K562 (cell line): ENCODE measurements around the gene LRRC8A. TPM values are rescaled to one million over a fixed set of nuclear protein-coding genes. Genes with fewer than 3 reads are reported as not detected.
A peak's percentile ranks its signal among the peaks of the same experiment; 100 is the strongest.

Source experiments
- CBX8 ChIP-seq: fragments of 200-600 bp; sonication (generic); IDR thresholded peaks from 2 replicates; pipeline ENCODE4 v1.6.1; 2012; ENCODE audit warnings: borderline replicate concordance, mixed run types, low read depth, mild to moderate bottlenecking, moderate library complexity, mixed read lengths, low read length, control low read depth, inconsistent platforms; ENCODE audit not compliant: poor library complexity, severe bottlenecking; ENCODE audit errors: extremely low read depth
- CTBP1 ChIP-seq: fragments of 450-650 bp; IDR thresholded peaks from 2 replicates; pipeline ENCODE4 v1.6.1; 2016; ENCODE audit warnings: borderline replicate concordance
- E2F3 ChIP-seq: fragments of 250-450 bp; sonication (Bioruptor Pico); IDR thresholded peaks from 2 replicates; pipeline ENCODE4 v1.4.0; 2020; ENCODE audit warnings: mild to moderate bottlenecking
- ESRRA ChIP-seq: fragments of 450-650 bp; IDR thresholded peaks from 2 replicates; pipeline ENCODE4 v1.6.1; 2014; ENCODE audit warnings: low read depth, mild to moderate bottlenecking, moderate library complexity, borderline replicate concordance
- EWSR1 ChIP-seq: fragments of 450-650 bp; IDR thresholded peaks from 2 replicates; pipeline ENCODE4 v1.6.1; 2018; ENCODE audit warnings: borderline replicate concordance, mild to moderate bottlenecking, low read depth, moderate library complexity; ENCODE audit not compliant: partially characterized antibody
- FOXA1 ChIP-seq: fragments of 450-650 bp; IDR thresholded peaks from 2 replicates; pipeline ENCODE4 v1.6.1; 2016; ENCODE audit warnings: mild to moderate bottlenecking, borderline replicate concordance
- FOXA3 ChIP-seq, 2 experiments: fragments of 450-650 bp in 1 of 2; sonication (generic) in 1 of 2; formaldehyde crosslinking; IDR thresholded peaks in 1 of 2; conservative IDR thresholded peaks in 1 of 2; 2 replicates each; pipeline versions ENCODE4 v1.4.0 to v1.8.0; 2020 to 2022; ENCODE audit warnings: mild to moderate bottlenecking in 2 of 2, missing genetic modification reagents in 1 of 2
- HES1 ChIP-seq: fragments of 450-650 bp; IDR thresholded peaks from 2 replicates; pipeline ENCODE4 v1.6.1; 2016; ENCODE audit warnings: low read depth, mild to moderate bottlenecking, moderate library complexity
- IFI16 ChIP-seq: fragments of 250-450 bp; sonication (Bioruptor Pico); IDR thresholded peaks from 2 replicates; pipeline ENCODE4 v2.1.2; 2022; ENCODE audit warnings: mild to moderate bottlenecking, inconsistent platforms
- KAT8 ChIP-seq: fragments of 450-650 bp; IDR thresholded peaks from 2 replicates; pipeline ENCODE4 v1.6.1; 2016; ENCODE audit warnings: low read depth, mild to moderate bottlenecking
- KHSRP ChIP-seq: fragments of 450-650 bp; IDR thresholded peaks from 2 replicates; pipeline ENCODE4 v1.6.1; 2017
- MCM5 ChIP-seq: fragments of 450-650 bp; IDR thresholded peaks from 2 replicates; pipeline ENCODE4 v1.6.1; 2016; ENCODE audit warnings: low read depth
- MCM7 ChIP-seq, 2 experiments: fragments of 450-650 bp; IDR thresholded peaks; 2 replicates each; pipeline ENCODE4 v1.6.1; 2016 to 2018
- MYBL2 ChIP-seq, 2 experiments: fragments of 450-650 bp in 1 of 2; sonication (generic) in 1 of 2; formaldehyde crosslinking in 1 of 2; IDR thresholded peaks; 2 replicates each; pipeline versions ENCODE4 v1.6.1 to v1.8.1; 2017 to 2022; ENCODE audit warnings: borderline replicate concordance in 1 of 2, inconsistent platforms in 1 of 2, low read depth in 1 of 2, mild to moderate bottlenecking in 1 of 2, missing genetic modification reagents in 1 of 2, moderate library complexity in 1 of 2
- NFRKB ChIP-seq: fragments of 450-650 bp; IDR thresholded peaks from 2 replicates; pipeline ENCODE4 v1.6.1; 2016; ENCODE audit warnings: low read depth
- PHTF2 ChIP-seq: fragments of 250-450 bp; sonication (Bioruptor Pico); IDR thresholded peaks from 2 replicates; pipeline ENCODE4 v1.5.0; 2021; ENCODE audit warnings: mild to moderate bottlenecking
- POLR2A ChIP-seq: fragments of 450-650 bp; conservative IDR thresholded peaks from 2 replicates; pipeline ENCODE4 v1.6.1; 2016
- POLR2H ChIP-seq: IDR thresholded peaks from 2 replicates; pipeline ENCODE4 v1.6.1; 2016; ENCODE audit warnings: missing genetic modification characterization, low read depth, mild to moderate bottlenecking, control low read depth, missing compliant biosample characterization, moderate library complexity
- SMAD1 ChIP-seq: fragments of 150-350 bp; IDR thresholded peaks from 2 replicates; pipeline ENCODE4 v1.6.1; 2014; ENCODE audit warnings: low read length, low read depth; ENCODE audit not compliant: partially characterized antibody
- SNAPC5 ChIP-seq: fragments of 250-450 bp; sonication (Bioruptor Pico); IDR thresholded peaks from 2 replicates; pipeline ENCODE4 v1.8.0; 2021; ENCODE audit warnings: moderate library complexity, mild to moderate bottlenecking, inconsistent platforms
- SNIP1 ChIP-seq: fragments of 450-650 bp; IDR thresholded peaks from 2 replicates; pipeline ENCODE4 v1.7.1; 2017; ENCODE audit warnings: low read depth, mild to moderate bottlenecking
- SRSF1 ChIP-seq: fragments of 200-400 bp; formaldehyde crosslinking; IDR thresholded peaks from 2 replicates; pipeline ENCODE4 v1.6.1; 2017; ENCODE audit warnings: mild to moderate bottlenecking, low read depth, low read length, moderate library complexity
- TFAM ChIP-seq: fragments of 250-450 bp; sonication (Bioruptor Pico); conservative IDR thresholded peaks from 2 replicates; pipeline ENCODE4 v1.5.0; 2021; ENCODE audit warnings: mild to moderate bottlenecking, moderate library complexity
- TRIM24 ChIP-seq, 2 experiments: fragments of 450-650 bp; IDR thresholded peaks; 2 replicates each; pipeline ENCODE4 v1.6.1; 2016
- XRCC3 ChIP-seq: fragments of 450-650 bp; IDR thresholded peaks from 2 replicates; pipeline ENCODE4 v1.6.1; 2017; ENCODE audit warnings: mild to moderate bottlenecking, moderate library complexity
- YY1 ChIP-seq, 3 experiments: IDR thresholded peaks; 2 replicates each; pipeline ENCODE4 v1.6.1; 2011; ENCODE audit warnings: low read length in 2 of 3, mild to moderate bottlenecking in 2 of 3, moderate library complexity in 2 of 3, borderline replicate concordance in 1 of 3, control low read depth in 1 of 3, low read depth in 1 of 3; ENCODE audit not compliant: insufficient read depth in 3 of 3, insufficient replicate concordance in 2 of 3, control insufficient read depth in 1 of 3, insufficient read length in 1 of 3; ENCODE audit errors: extremely low read depth in 1 of 3
- ZFP30 ChIP-seq: fragments of 250-450 bp; sonication (Bioruptor Pico); IDR thresholded peaks from 2 replicates; pipeline ENCODE4 v1.8.0; 2022; ENCODE audit warnings: moderate library complexity, mild to moderate bottlenecking, inconsistent platforms, borderline replicate concordance
- ZFP36 ChIP-seq: fragments of 150-350 bp; IDR thresholded peaks from 2 replicates; pipeline ENCODE4 v1.6.1; 2018; ENCODE audit warnings: low read length, low read depth; ENCODE audit not compliant: partially characterized antibody
- ZNF584 ChIP-seq: fragments of 200-800 bp; sonication (Bioruptor generic); IDR thresholded peaks from 2 replicates; pipeline ENCODE4 v1.6.1; 2016; ENCODE audit warnings: low read depth, mild to moderate bottlenecking, missing genetic modification characterization, missing compliant biosample characterization
- ZNF668 ChIP-seq: fragments of 250-450 bp; sonication (Bioruptor Pico); IDR thresholded peaks from 2 replicates; pipeline ENCODE4 v1.8.0; 2022; ENCODE audit warnings: mild to moderate bottlenecking, inconsistent platforms
- polyA plus RNA-seq, 8 experiments: library from polyadenylated mRNA; depleted of rRNA in 4 of 8; stranded (reverse) in 5 of 8; unstranded in 3 of 8; fragments of >200 nt; fragmentation: Nextera tagmentation in 2 of 8; fragmentation: Illumina TruSeq in 1 of 8; extraction: Ambion mirVana in 2 of 8; extraction: Trizol in 1 of 8; gene quantifications; 2 replicates each; pipeline versions ENCODE4 v1.2.1 to v1.2.3, GENCODE V29; 2011 to 2014; ENCODE audit warnings: inconsistent platforms in 1 of 8, missing spikeins in 1 of 8
- total RNA-seq, 7 experiments: library from RNA; depleted of rRNA in 6 of 7; stranded (reverse); fragments of >200 nt in 6 of 7; fragmentation: Illumina TruSeq in 2 of 7; extraction: Trizol in 2 of 7; gene quantifications; 2 replicates each; pipeline versions ENCODE4 v1.2.1 to v1.2.3, GENCODE V29; 2011 to 2021; ENCODE audit warnings: low replicate concordance in 1 of 7

LRRC8A gene
- total and polyA plus RNA-seq, 9 of the 15 experiments (the other 6 are each of a cell fraction or from before 2014, with no cell fraction given): 2.9 to 24.7 (median 8.9) TPM

- TF ChIP-seq TFAM (CRISPR knock-in tag) (no peak), SRSF1 (no peak; the same call in 1 of the 2 replicates), SMAD1 (peak; percentile 40), ZFP30 (CRISPR knock-in tag) (no peak), ZNF584 (CRISPR knock-in tag) (no peak), FOXA3 (CRISPR knock-in tag; conservative IDR thresholded peaks at IDR 0.05 in 1 of 2, IDR thresholded peaks at IDR 0.05 in 1 of 2) (no peak), HES1 (no peak), TRIM24 (IDR thresholded peaks at IDR 0.05) (no peak), IFI16 (CRISPR knock-in tag) (no peak), EWSR1 (no peak), ESRRA (peak; percentile 3; the same call in 1 of the 2 replicates), YY1 (IDR thresholded peaks at IDR 0.05; ENCODE audit: borderline replicate concordance in 1 of 3, control insufficient read depth in 1 of 3, extremely low read depth in 1 of 3, insufficient read depth in 3 of 3, insufficient read length in 1 of 3, insufficient replicate concordance in 2 of 3, low read depth in 1 of 3, low read length in 2 of 3) (peak; percentile 92 to 98 (median 97)), XRCC3 (no peak), PHTF2 (CRISPR knock-in tag) (no peak), KAT8 (no peak), POLR2H (tag) (peak; percentile 84), KHSRP (no peak; the same call in 1 of the 2 replicates), CTBP1 (peak; percentile 82), MCM7 (IDR thresholded peaks at IDR 0.05) (no peak), MYBL2 (IDR thresholded peaks at IDR 0.05; ENCODE audit: low read depth) (no peak), MYBL2 (CRISPR knock-in tag; IDR thresholded peaks at IDR 0.05; ENCODE audit: borderline replicate concordance) (no peak), MCM5 (no peak), E2F3 (peak; percentile 62; the same call in 1 of the 2 replicates), CBX8 (no peak), ZNF668 (CRISPR knock-in tag) (no peak), SNAPC5 (CRISPR knock-in tag) (no peak), FOXA1 (no peak), NFRKB (peak; percentile 78), POLR2A (peak; percentile 97), ZFP36 (no peak), SNIP1 (no peak)
Observed at GRCh38 chr9:128947527-128948301, 65.8 kb downstream of the LRRC8A start, which contains the start of the genes DOLK and NUP188 (continued).
